Stomach (tissue), 9 donors: ENCODE data around the gene KRTAP5-2. TPM values are rescaled to one million over a fixed set of nuclear protein-coding genes. Genes with fewer than 3 reads are reported as not detected.

Source experiments
- DNase-seq, 2 donors: peaks; one replicate each; pipeline versions ENCODE4 v3.0.0 to v3.0.0-alpha.2; 2013 to 2019
- H3K27ac ChIP-seq, 5 donors: fragments of 200-600 bp in 4 of 5; sonication (generic) in 4 of 5; one replicate each; pipeline ENCODE4 v1.5.1; 2013 to 2019; ENCODE audit warnings: mild to moderate bottlenecking in 1 of 5, moderate library complexity in 1 of 5
- H3K27me3 ChIP-seq, 3 donors: fragments of 200-600 bp; sonication (generic); one replicate each; pipeline ENCODE4 v1.5.1; 2017 to 2019; ENCODE audit warnings: mixed run types in 1 of 3
- H3K36me3 ChIP-seq, 4 donors: fragments of 200-600 bp; sonication (generic); 1 replicate in 3 of 4; 2 replicates in 1 of 4; pipeline ENCODE4 v1.5.1; 2016 to 2019
- H3K4me1 ChIP-seq, 4 donors: fragments of 200-600 bp; sonication (generic); one replicate each; pipeline ENCODE4 v1.5.1; 2016 to 2019
- H3K4me3 ChIP-seq, 4 donors: fragments of 200-600 bp; sonication (generic) in 3 of 4; one replicate each; pipeline ENCODE4 v1.5.1; 2016 to 2019; ENCODE audit warnings: mild to moderate bottlenecking in 1 of 4
- H3K9me3 ChIP-seq, 4 donors: fragments of 200-600 bp; sonication (generic); one replicate each; pipeline ENCODE4 v1.5.1; 2016 to 2019
- EP300 ChIP-seq: sonication (generic); formaldehyde crosslinking; IDR thresholded peaks from one replicate; pipeline ENCODE4 v1.6.1; 2017; ENCODE audit warnings: antibody characterized with exemption
- POLR2A ChIP-seq, 4 donors: fragments of 450-650 bp; IDR thresholded peaks; one replicate each; pipeline ENCODE4 v1.6.1; 2016; ENCODE audit warnings: antibody characterized with exemption in 4 of 4, control low read depth in 2 of 4, mild to moderate bottlenecking in 1 of 4, moderate library complexity in 1 of 4
- POLR2AphosphoS5 ChIP-seq, 3 donors: sonication (generic); formaldehyde crosslinking; IDR thresholded peaks; one replicate each; pipeline ENCODE4 v1.6.1; 2016; ENCODE audit warnings: antibody characterized with exemption in 3 of 3
- WGBS, 5 donors: extraction: QIAGEN DNeasy Blood & Tissue Kit in 3 of 5; methylation state at CpG; one replicate each; pipeline versions ENCODE4 v1.1.5 to v1.1.7; 2013 to 2018; 5-methylcytosine and 5-hydroxymethylcytosine counted together
- intact Hi-C: fragments of 100-400 bp; cut with DNase I; formaldehyde crosslinking; loops from one replicate; pipeline ENCODE4 v1.15.1; 2023; ENCODE audit warnings: low total_unique reads
- polyA plus RNA-seq, 3 donors: library from polyadenylated mRNA; stranded (reverse); fragments of 200-250 nt; gene quantifications; one replicate each; pipeline ENCODE4 v1.2.3, GENCODE V29; 2013
- total RNA-seq, 5 donors: library from RNA; depleted of rRNA; stranded (reverse); fragments of >200 nt; gene quantifications; one replicate each; pipeline versions ENCODE4 v1.1.0 to v1.2.3, GENCODE V29; 2014 to 2016
- TF ChIP-seq, protein P1 (sequence below), 7 experiments: fragments of 450-650 bp in 4 of 7; fragments of 200-600 bp in 3 of 7; sonication (generic) in 3 of 7; IDR thresholded peaks; one replicate each; pipeline ENCODE4 v1.5.1; 2016 to 2019; ENCODE audit warnings: antibody characterized with exemption in 7 of 7, control low read depth in 2 of 7, mild to moderate bottlenecking in 1 of 7
- donor health status: healthy with polysubstance abuse.
- donor health status: Bipolar disorder and iron deficiency.
- donor health status: healthy.

The KRTAP5-2 gene
- total and polyA plus RNA-seq, 8 donors: not detected

DNA sequence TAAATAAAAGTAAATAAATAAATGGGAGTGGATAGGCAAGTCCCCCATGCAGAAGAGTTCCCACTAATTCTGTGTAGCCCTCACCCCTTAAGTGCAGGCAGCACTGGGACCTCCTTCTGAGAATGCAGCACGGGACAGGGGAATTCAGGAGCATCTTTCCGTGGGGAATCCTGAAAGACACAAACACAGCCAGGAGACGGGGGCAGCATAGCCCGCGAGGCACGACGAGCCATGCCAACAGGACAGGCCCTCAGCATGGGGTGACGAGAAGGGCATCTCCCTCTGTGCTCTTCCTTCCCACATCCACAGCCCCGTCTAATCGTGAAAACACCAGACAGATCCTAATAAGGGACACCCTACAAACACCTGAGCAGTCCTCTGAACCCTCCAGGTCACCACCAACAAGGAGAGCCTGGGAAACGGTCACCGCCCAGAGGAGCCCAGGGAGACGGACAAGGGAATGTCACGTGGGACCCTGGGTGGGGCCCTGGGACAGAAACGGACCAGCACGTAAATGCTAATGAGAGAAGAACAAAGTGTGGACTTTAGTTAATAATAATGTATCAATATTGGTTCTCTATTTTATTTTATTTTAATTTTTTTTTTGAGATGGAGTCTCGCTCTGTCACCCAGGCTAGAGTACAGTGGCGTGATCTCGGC, 38.3 kb upstream of the KRTAP5-2 start:
- H3K4me1 ChIP-seq: peaks cover 0 to 15% (median 10%) of the 10 kb centered on the region in 4 donors
- H3K27ac ChIP-seq: no peak overlapping the region
- H3K4me3 ChIP-seq: no peak overlapping the region
- peaks cover 0 to 88% (median 33%) of the 10 kb centered on the region in 3 donors for H3K27me3 ChIP-seq
- WGBS, 5 donors: 79 to 88% (median 85%) methylated on average over 19 of the region's 19 CpGs
- DNase-seq: no peak
- no peaks in the 10 kb centered on the region for H3K36me3 ChIP-seq
- TF ChIP-seq, protein P1, sequence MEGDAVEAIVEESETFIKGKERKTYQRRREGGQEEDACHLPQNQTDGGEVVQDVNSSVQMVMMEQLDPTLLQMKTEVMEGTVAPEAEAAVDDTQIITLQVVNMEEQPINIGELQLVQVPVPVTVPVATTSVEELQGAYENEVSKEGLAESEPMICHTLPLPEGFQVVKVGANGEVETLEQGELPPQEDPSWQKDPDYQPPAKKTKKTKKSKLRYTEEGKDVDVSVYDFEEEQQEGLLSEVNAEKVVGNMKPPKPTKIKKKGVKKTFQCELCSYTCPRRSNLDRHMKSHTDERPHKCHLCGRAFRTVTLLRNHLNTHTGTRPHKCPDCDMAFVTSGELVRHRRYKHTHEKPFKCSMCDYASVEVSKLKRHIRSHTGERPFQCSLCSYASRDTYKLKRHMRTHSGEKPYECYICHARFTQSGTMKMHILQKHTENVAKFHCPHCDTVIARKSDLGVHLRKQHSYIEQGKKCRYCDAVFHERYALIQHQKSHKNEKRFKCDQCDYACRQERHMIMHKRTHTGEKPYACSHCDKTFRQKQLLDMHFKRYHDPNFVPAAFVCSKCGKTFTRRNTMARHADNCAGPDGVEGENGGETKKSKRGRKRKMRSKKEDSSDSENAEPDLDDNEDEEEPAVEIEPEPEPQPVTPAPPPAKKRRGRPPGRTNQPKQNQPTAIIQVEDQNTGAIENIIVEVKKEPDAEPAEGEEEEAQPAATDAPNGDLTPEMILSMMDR (IDR thresholded peaks at IDR 0.05): no peak
- no peaks in the 10 kb centered on the region for H3K9me3 ChIP-seq
- intact Hi-C loops: no loop called here

DNA sequence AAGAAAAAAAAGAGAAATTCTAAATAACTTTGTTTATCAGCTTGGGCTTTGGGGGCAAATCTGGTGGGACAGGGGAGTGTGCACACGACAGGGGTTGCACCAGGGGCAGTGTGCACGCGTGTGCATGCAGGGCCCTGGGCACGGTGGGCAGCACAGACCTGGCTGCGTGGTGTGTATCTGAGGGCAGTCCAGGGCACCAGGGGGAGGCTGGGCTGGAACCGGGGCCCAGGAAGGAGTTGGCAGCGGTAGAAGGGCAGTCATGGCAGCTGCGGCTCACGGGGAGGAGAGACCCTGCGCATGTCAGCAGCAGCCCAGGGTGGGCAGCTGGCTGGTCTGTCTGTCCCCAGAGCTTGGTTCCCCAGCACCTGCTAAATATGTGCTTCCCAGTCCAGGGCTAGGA, 35.8 kb upstream of the KRTAP5-2 start:
- 80 to 91% (median 88%) methylated on average over 7 to 10 of the region's 10 CpGs for WGBS, 5 donors
- Histone ChIP-seq H3K36me3 (no peaks in the 10 kb centered on the region), H3K27me3 (peaks cover 0 to 88% (median 35%) of the 10 kb centered on the region in 3 donors), H3K4me1 (peaks cover 0 to 8% (median 3%) of the 10 kb centered on the region in 4 donors), H3K9me3 (no peaks in the 10 kb centered on the region), H3K4me3 (no peak overlapping the region), H3K27ac (no peak overlapping the region)
- TF ChIP-seq POLR2A (IDR thresholded peaks at IDR 0.05) (no peak), POLR2AphosphoS5 (IDR thresholded peaks at IDR 0.05) (no peak), EP300 (no peak)
- TF ChIP-seq, protein P1 (IDR thresholded peaks at IDR 0.05): no peak
- no peak for DNase-seq
- intact Hi-C loops: no loop called here

- H3K4me1 ChIP-seq: peaks cover 0 to 9% (median 3%) of the 10 kb centered on the region in 4 donors
- no peak for TF ChIP-seq EP300
- no peak for TF ChIP-seq POLR2A (IDR thresholded peaks at IDR 0.05)
- TF ChIP-seq, protein P1 (IDR thresholded peaks at IDR 0.05): no peak
- TF ChIP-seq POLR2AphosphoS5 (IDR thresholded peaks at IDR 0.05): no peak
- no peak for DNase-seq
- H3K36me3 ChIP-seq: no peaks in the 10 kb centered on the region
- 58 to 64% (median 60%) methylated on average over 10 to 11 of the region's 11 CpGs for WGBS, 5 donors
- no peak overlapping the region for H3K4me3 ChIP-seq
- no peaks in the 10 kb centered on the region for H3K9me3 ChIP-seq
- intact Hi-C loops: no loop called here
- no peak overlapping the region for H3K27ac ChIP-seq
- H3K27me3 ChIP-seq: peaks cover 0 to 92% (median 37%) of the 10 kb centered on the region in 3 donors
Measured at GRCh38 chr11:1632053-1632714, 34.1 kb upstream of the KRTAP5-2 start.

- peaks cover 0 to 88% (median 37%) of the 10 kb centered on the region in 3 donors for H3K27me3 ChIP-seq
- no peak overlapping the region for H3K4me3 ChIP-seq
- intact Hi-C loops: no loop called here
- H3K9me3 ChIP-seq: no peaks in the 10 kb centered on the region
- peaks cover 0 to 9% (median 3%) of the 10 kb centered on the region in 4 donors for H3K4me1 ChIP-seq
- DNase-seq: no peak
- no peak overlapping the region for H3K27ac ChIP-seq
- no peaks in the 10 kb centered on the region for H3K36me3 ChIP-seq
- TF ChIP-seq POLR2A (IDR thresholded peaks at IDR 0.05): no peak
- no peak for TF ChIP-seq EP300
- TF ChIP-seq, protein P1 (IDR thresholded peaks at IDR 0.05): no peak
- no peak for TF ChIP-seq POLR2AphosphoS5 (IDR thresholded peaks at IDR 0.05)
- 63 to 71% (median 70%) methylated on average over 13 of the region's 13 CpGs for WGBS, 5 donors
Measured at GRCh38 chr11:1631066-1631568, 33.0 kb upstream of the KRTAP5-2 start.
